Mucosa of descending colon (tissue), 3 donors: Measurements from ENCODE around the gene RPTOR. TPM values are rescaled to one million over a fixed set of nuclear protein-coding genes. Genes with fewer than 3 reads are reported as not detected.

Experiments
- ATAC-seq: fragments of 200-7000 bp; cut with Tn5 transposase; one replicate; pipeline ENCODE4 v1.9.1; 2020; ENCODE audit warnings: mild to moderate bottlenecking, moderate library complexity
- DNase-seq, 3 donors: peaks; one replicate each; pipeline ENCODE4 v3.0.0-alpha.2; 2020
- H3K36me3 ChIP-seq: fragments of 200-600 bp; one replicate; pipeline ENCODE4 v1.8.0; 2021; ENCODE audit warnings: low read depth, mild to moderate bottlenecking
- H3K4me1 ChIP-seq: fragments of 200-600 bp; one replicate; pipeline ENCODE4 v1.8.0; 2021; ENCODE audit warnings: low read depth, mild to moderate bottlenecking
- H3K4me3 ChIP-seq: fragments of 200-600 bp; one replicate; pipeline ENCODE4 v1.8.0; 2021; ENCODE audit warnings: mild to moderate bottlenecking
- H3K9me3 ChIP-seq: fragments of 200-600 bp; one replicate; pipeline ENCODE4 v1.8.0; 2021; ENCODE audit warnings: mild to moderate bottlenecking
- intact Hi-C, 2 donors: fragments of 100-400 bp; cut with DNase I in 1 of 2; cut with micrococcal nuclease in 1 of 2; formaldehyde crosslinking; loops; one replicate each; pipeline versions ENCODE4 v1.11.0 to v1.11.1; 2022; cut with DNase I, micrococcal nuclease
- total RNA-seq, 3 donors: library from RNA; stranded (reverse); fragmentation: NEBNext Ultra II Directional in 2 of 3; extraction: Animal tissue kit (Norgen Biotek cat#: 25700) in 2 of 3; gene quantifications; one replicate each; pipeline versions ENCODE4 v1.2.1 to v1.2.4, GENCODE V29; 2021 to 2023
- TF ChIP-seq, protein P1 (sequence below): fragments of 200-600 bp; IDR thresholded peaks from one replicate; pipeline ENCODE4 v1.8.0; 2022; ENCODE audit warnings: antibody characterized with exemption, mild to moderate bottlenecking
- donor health status: DM: no; HTN: no; CAD: no; lungs with moderate emphysema.
- donor health status: DM: no; HTN: no; CAD: no.
- donor health status: DM: no; HTN: yes; CAD: no.

The RPTOR gene
- total RNA-seq, 3 donors from 2014 or later, result 30.5 to 44.4 (median 37.2) TPM

GRCh38 chr17:80793421-80793820, 248.8 kb downstream of the RPTOR start:
- H3K9me3 ChIP-seq, result no peaks in the 10 kb centered on the region

GRCh38 chr17:80793851-80794267, 249.2 kb downstream of the RPTOR start:
- H3K36me3 ChIP-seq, result no peaks in the 10 kb centered on the region
- no peaks in the 10 kb centered on the region for H3K9me3 ChIP-seq
- no peak overlapping the region for H3K4me3 ChIP-seq
- TF ChIP-seq, protein P1, sequence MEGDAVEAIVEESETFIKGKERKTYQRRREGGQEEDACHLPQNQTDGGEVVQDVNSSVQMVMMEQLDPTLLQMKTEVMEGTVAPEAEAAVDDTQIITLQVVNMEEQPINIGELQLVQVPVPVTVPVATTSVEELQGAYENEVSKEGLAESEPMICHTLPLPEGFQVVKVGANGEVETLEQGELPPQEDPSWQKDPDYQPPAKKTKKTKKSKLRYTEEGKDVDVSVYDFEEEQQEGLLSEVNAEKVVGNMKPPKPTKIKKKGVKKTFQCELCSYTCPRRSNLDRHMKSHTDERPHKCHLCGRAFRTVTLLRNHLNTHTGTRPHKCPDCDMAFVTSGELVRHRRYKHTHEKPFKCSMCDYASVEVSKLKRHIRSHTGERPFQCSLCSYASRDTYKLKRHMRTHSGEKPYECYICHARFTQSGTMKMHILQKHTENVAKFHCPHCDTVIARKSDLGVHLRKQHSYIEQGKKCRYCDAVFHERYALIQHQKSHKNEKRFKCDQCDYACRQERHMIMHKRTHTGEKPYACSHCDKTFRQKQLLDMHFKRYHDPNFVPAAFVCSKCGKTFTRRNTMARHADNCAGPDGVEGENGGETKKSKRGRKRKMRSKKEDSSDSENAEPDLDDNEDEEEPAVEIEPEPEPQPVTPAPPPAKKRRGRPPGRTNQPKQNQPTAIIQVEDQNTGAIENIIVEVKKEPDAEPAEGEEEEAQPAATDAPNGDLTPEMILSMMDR, result no peak
- intact Hi-C loops, result no loop called here
- peaks cover 3% of the 10 kb centered on the region for H3K4me1 ChIP-seq
- ATAC-seq, result no peak
- no peak for DNase-seq

More at GRCh38 chr17:80793421-80793820, 248.8 kb downstream of the RPTOR start:
- Histone ChIP-seq H3K4me1 (peaks cover 3% of the 10 kb centered on the region), H3K4me3 (no peak overlapping the region), H3K36me3 (no peaks in the 10 kb centered on the region)
- intact Hi-C loops, result no loop called here
- TF ChIP-seq, protein P1, result no peak
- no peak for DNase-seq
- no peak for ATAC-seq

GRCh38 chr17:80794281-80795089, 249.8 kb downstream of the RPTOR start:
- intact Hi-C loops, result no loop called here
- Histone ChIP-seq H3K4me1 (peaks cover 3% of the 10 kb centered on the region), H3K9me3 (no peaks in the 10 kb centered on the region), H3K36me3 (no peaks in the 10 kb centered on the region), H3K4me3 (no peak overlapping the region)
- DNase-seq (no peak), ATAC-seq (no peak)
- TF ChIP-seq, protein P1, result no peak

- Histone ChIP-seq H3K9me3 (no peaks in the 10 kb centered on the region), H3K4me3 (no peak overlapping the region), H3K4me1 (peaks cover under 1% of the 10 kb centered on the region), H3K36me3 (no peaks in the 10 kb centered on the region)
- intact Hi-C loops, result no loop called here
- no peak for ATAC-seq
- no peak for DNase-seq
- TF ChIP-seq, protein P1, result no peak
Observed at GRCh38 chr17:80795090-80795580, 250.5 kb downstream of the RPTOR start.

- H3K4me3 ChIP-seq, result no peak overlapping the region
- intact Hi-C loops, result no loop called here
- H3K36me3 ChIP-seq, result no peaks in the 10 kb centered on the region
- H3K9me3 ChIP-seq, result no peaks in the 10 kb centered on the region
- H3K4me1 ChIP-seq, result no peaks in the 10 kb centered on the region
- ATAC-seq (no peak), DNase-seq (peak in 1 of 3 donors; percentile 46)
- TF ChIP-seq, protein P1, result no peak
Observed at GRCh38 chr17:80795754-80796153, 251.1 kb downstream of the RPTOR start.
